GM23338 (cell line): Measurements from ENCODE around the gene IRGM.

Experiments used
- CREB1 ChIP-seq: fragments of 250-450 bp; sonication (Bioruptor Pico); IDR thresholded peaks from 2 replicates; pipeline ENCODE4 v1.5.0; 2020; ENCODE audit warnings: low read depth, mild to moderate bottlenecking, moderate library complexity
- EZH2 ChIP-seq: fragments of 200-600 bp; sonication (generic); IDR thresholded peaks from one replicate; pipeline ENCODE4 v1.8.0; 2017; ENCODE audit warnings: antibody characterized with exemption, mild to moderate bottlenecking, low read depth; ENCODE audit not compliant: unreplicated experiment
- EZH2phosphoT487 ChIP-seq: fragments of 200-600 bp; sonication (generic); IDR thresholded peaks from one replicate; pipeline ENCODE4 v1.8.1; 2018; ENCODE audit warnings: antibody characterized with exemption; ENCODE audit not compliant: unreplicated experiment
- JUNB ChIP-seq: IDR thresholded peaks from one replicate; pipeline ENCODE4 v1.6.1; 2016; ENCODE audit warnings: antibody characterized with exemption; ENCODE audit not compliant: unreplicated experiment
- POLR2AphosphoS5 ChIP-seq: IDR thresholded peaks from 2 replicates; pipeline ENCODE4 v1.6.1; 2016; ENCODE audit warnings: antibody characterized with exemption, low read depth
- ZNF114 ChIP-seq: fragments of 250-450 bp; sonication (Bioruptor Pico); IDR thresholded peaks from 2 replicates; pipeline ENCODE4 v1.5.0; 2020; ENCODE audit warnings: mild to moderate bottlenecking, moderate library complexity
- TF ChIP-seq, protein P1 (sequence below), 2 experiments: fragments of 200-600 bp in 1 of 2; sonication (generic) in 1 of 2; conservative IDR thresholded peaks; 2 replicates each; pipeline versions ENCODE4 v1.5.1 to v1.6.1; 2016 to 2017; ENCODE audit warnings: antibody characterized with exemption in 2 of 2, low read depth in 2 of 2, mild to moderate bottlenecking in 2 of 2, moderate library complexity in 1 of 2
- TF ChIP-seq, protein P2 (sequence below): IDR thresholded peaks from one replicate; pipeline ENCODE4 v1.6.1; 2018; ENCODE audit warnings: antibody characterized with exemption; ENCODE audit not compliant: unreplicated experiment

DNA sequence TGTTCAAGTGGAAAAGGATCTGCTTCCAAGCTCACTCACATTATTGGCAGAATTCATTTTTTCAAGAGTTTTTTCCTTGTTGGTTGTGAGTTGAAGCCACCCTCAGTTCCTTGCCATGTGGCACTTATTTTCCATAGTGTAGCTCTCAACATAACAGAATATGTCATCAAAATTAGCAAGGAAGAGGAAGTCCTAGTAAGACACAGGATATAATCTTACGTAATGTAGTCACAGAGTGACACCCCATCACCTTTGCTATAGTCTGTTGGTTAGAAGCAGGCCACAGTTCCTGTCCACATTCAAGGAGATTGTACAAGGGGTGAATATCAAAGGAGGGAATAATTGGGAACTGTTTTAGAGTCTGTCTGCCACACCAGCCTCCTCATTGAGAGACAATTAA, 15.7 kb downstream of the IRGM start:
- TF ChIP-seq, protein P1, sequence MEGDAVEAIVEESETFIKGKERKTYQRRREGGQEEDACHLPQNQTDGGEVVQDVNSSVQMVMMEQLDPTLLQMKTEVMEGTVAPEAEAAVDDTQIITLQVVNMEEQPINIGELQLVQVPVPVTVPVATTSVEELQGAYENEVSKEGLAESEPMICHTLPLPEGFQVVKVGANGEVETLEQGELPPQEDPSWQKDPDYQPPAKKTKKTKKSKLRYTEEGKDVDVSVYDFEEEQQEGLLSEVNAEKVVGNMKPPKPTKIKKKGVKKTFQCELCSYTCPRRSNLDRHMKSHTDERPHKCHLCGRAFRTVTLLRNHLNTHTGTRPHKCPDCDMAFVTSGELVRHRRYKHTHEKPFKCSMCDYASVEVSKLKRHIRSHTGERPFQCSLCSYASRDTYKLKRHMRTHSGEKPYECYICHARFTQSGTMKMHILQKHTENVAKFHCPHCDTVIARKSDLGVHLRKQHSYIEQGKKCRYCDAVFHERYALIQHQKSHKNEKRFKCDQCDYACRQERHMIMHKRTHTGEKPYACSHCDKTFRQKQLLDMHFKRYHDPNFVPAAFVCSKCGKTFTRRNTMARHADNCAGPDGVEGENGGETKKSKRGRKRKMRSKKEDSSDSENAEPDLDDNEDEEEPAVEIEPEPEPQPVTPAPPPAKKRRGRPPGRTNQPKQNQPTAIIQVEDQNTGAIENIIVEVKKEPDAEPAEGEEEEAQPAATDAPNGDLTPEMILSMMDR (conservative IDR thresholded peaks at IDR 0.05; ENCODE audit: low read depth in 2 of 2), result no peak
- TF ChIP-seq, protein P2, sequence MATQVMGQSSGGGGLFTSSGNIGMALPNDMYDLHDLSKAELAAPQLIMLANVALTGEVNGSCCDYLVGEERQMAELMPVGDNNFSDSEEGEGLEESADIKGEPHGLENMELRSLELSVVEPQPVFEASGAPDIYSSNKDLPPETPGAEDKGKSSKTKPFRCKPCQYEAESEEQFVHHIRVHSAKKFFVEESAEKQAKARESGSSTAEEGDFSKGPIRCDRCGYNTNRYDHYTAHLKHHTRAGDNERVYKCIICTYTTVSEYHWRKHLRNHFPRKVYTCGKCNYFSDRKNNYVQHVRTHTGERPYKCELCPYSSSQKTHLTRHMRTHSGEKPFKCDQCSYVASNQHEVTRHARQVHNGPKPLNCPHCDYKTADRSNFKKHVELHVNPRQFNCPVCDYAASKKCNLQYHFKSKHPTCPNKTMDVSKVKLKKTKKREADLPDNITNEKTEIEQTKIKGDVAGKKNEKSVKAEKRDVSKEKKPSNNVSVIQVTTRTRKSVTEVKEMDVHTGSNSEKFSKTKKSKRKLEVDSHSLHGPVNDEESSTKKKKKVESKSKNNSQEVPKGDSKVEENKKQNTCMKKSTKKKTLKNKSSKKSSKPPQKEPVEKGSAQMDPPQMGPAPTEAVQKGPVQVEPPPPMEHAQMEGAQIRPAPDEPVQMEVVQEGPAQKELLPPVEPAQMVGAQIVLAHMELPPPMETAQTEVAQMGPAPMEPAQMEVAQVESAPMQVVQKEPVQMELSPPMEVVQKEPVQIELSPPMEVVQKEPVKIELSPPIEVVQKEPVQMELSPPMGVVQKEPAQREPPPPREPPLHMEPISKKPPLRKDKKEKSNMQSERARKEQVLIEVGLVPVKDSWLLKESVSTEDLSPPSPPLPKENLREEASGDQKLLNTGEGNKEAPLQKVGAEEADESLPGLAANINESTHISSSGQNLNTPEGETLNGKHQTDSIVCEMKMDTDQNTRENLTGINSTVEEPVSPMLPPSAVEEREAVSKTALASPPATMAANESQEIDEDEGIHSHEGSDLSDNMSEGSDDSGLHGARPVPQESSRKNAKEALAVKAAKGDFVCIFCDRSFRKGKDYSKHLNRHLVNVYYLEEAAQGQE, result no peak
- TF ChIP-seq EZH2phosphoT487, result no peak
- TF ChIP-seq POLR2AphosphoS5, result no peak
- no peak for TF ChIP-seq CREB1 (CRISPR knock-in tag)
- TF ChIP-seq EZH2, result no peak
- TF ChIP-seq ZNF114, result no peak
- TF ChIP-seq JUNB, result no peak
